ENCODE measurements around the gene CT47A1. TPM values are rescaled to one million over a fixed set of nuclear protein-coding genes. Genes with fewer than 3 reads are reported as not detected.
"Not testable (repeated sequence)": the region's sequence is repeated elsewhere in the genome, so short reads cannot be mapped to it uniquely, and the experiment has no call there.

Gene CT47A1
- total RNA-seq, result not detected

- in situ Hi-C loops (cut with MboI; ENCODE audit: low sequenced_read_pairs in 4 of 4); H3K27me3 ChIP-seq; ATAC-seq; H3K36me3 ChIP-seq; H3K4me1 ChIP-seq; intact Hi-C loops (cut with DNase I; ENCODE audit: low total_unique reads); DNase-seq; H3K27ac ChIP-seq; H3K4me3 ChIP-seq; H3K9me3 ChIP-seq: not testable (repeated sequence)
Observed at GRCh38 chrX:120985660-120986059, at the start of gene CT47A1. CT47A1 (minus strand) TSS chrX:120985760; CDS start chrX:120985529, 231 bp downstream.

DNA sequence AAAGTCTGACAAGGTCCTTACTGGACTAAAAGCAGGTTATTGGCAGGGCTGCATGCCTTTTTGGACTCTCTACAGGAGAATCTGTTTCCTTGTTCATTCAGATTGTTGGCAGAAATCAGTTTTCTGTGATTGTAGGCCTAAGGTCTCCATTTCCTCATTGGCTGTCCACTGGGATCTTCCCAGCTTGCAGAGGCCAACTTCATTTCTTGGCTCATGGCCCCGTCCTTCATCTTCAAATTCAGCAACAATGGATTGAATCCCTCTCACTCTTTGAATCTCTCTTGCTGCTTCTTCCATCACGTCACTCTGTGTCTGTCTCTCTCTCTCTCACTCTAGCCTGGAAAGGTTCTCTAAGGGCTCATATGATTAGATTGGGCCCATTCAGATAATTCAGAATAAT is 47.0 kb upstream of the CT47A1 start:
- H3K4me1 ChIP-seq, result no peaks in the 10 kb centered on the region
- H3K36me3 ChIP-seq, result no peaks in the 10 kb centered on the region
- no peak for DNase-seq
- no peak for ATAC-seq
- intact Hi-C loops (cut with DNase I; ENCODE audit: low total_unique reads) (no loop called here), in situ Hi-C loops (cut with MboI; ENCODE audit: low sequenced_read_pairs in 4 of 4) (no loop called here)
- no peaks in the 10 kb centered on the region for H3K27me3 ChIP-seq
- TF ChIP-seq, protein P1, sequence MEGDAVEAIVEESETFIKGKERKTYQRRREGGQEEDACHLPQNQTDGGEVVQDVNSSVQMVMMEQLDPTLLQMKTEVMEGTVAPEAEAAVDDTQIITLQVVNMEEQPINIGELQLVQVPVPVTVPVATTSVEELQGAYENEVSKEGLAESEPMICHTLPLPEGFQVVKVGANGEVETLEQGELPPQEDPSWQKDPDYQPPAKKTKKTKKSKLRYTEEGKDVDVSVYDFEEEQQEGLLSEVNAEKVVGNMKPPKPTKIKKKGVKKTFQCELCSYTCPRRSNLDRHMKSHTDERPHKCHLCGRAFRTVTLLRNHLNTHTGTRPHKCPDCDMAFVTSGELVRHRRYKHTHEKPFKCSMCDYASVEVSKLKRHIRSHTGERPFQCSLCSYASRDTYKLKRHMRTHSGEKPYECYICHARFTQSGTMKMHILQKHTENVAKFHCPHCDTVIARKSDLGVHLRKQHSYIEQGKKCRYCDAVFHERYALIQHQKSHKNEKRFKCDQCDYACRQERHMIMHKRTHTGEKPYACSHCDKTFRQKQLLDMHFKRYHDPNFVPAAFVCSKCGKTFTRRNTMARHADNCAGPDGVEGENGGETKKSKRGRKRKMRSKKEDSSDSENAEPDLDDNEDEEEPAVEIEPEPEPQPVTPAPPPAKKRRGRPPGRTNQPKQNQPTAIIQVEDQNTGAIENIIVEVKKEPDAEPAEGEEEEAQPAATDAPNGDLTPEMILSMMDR (IDR thresholded peaks at IDR 0.05 in 4 of 5, conservative IDR thresholded peaks at IDR 0.05 in 1 of 5), result no peak
- H3K9me3 ChIP-seq, result no peaks in the 10 kb centered on the region
- no peak overlapping the region for H3K27ac ChIP-seq
- no peak overlapping the region for H3K4me3 ChIP-seq

- H3K4me3 ChIP-seq, result no peak overlapping the region
- ATAC-seq, result no peak
- intact Hi-C loops (cut with DNase I; ENCODE audit: low total_unique reads) (no loop called here), in situ Hi-C loops (cut with MboI; ENCODE audit: low sequenced_read_pairs in 4 of 4) (no loop called here)
- no peaks in the 10 kb centered on the region for H3K27me3 ChIP-seq
- TF ChIP-seq POLR2A (IDR thresholded peaks at IDR 0.05), result no peak
- TF ChIP-seq, protein P1 (IDR thresholded peaks at IDR 0.05 in 4 of 5, conservative IDR thresholded peaks at IDR 0.05 in 1 of 5), result no peak
- H3K4me1 ChIP-seq, result no peaks in the 10 kb centered on the region
- no peaks in the 10 kb centered on the region for H3K36me3 ChIP-seq
- no peak overlapping the region for H3K27ac ChIP-seq
- no peak for DNase-seq
- no peaks in the 10 kb centered on the region for H3K9me3 ChIP-seq
Observed at GRCh38 chrX:121030083-121030482, 44.5 kb upstream of the CT47A1 start.

- H3K27ac ChIP-seq, result no peak overlapping the region
- no peaks in the 10 kb centered on the region for H3K4me1 ChIP-seq
- in situ Hi-C loops (cut with MboI; ENCODE audit: low sequenced_read_pairs in 4 of 4) (no loop called here), intact Hi-C loops (cut with DNase I; ENCODE audit: low total_unique reads) (no loop called here)
- ATAC-seq (no peak), DNase-seq (no peak)
- no peak overlapping the region for H3K4me3 ChIP-seq
- H3K9me3 ChIP-seq, result no peaks in the 10 kb centered on the region
- TF ChIP-seq, protein P1 (IDR thresholded peaks at IDR 0.05 in 4 of 5, conservative IDR thresholded peaks at IDR 0.05 in 1 of 5), result no peak
- TF ChIP-seq POLR2A (IDR thresholded peaks at IDR 0.05), result no peak
- H3K36me3 ChIP-seq, result no peaks in the 10 kb centered on the region
- no peaks in the 10 kb centered on the region for H3K27me3 ChIP-seq
Observed at GRCh38 chrX:121028419-121028818, 42.9 kb upstream of the CT47A1 start.

- in situ Hi-C loops (cut with MboI; ENCODE audit: low sequenced_read_pairs in 4 of 4) (no loop called here), intact Hi-C loops (cut with DNase I; ENCODE audit: low total_unique reads) (no loop called here)
- Histone ChIP-seq H3K27me3 (no peaks in the 10 kb centered on the region), H3K36me3 (no peaks in the 10 kb centered on the region), H3K4me1 (no peaks in the 10 kb centered on the region), H3K27ac (no peak overlapping the region), H3K4me3 (no peak overlapping the region), H3K9me3 (no peaks in the 10 kb centered on the region)
- DNase-seq, result no peak
- TF ChIP-seq POLR2A (IDR thresholded peaks at IDR 0.05), result no peak
- TF ChIP-seq, protein P1 (IDR thresholded peaks at IDR 0.05 in 4 of 5, conservative IDR thresholded peaks at IDR 0.05 in 1 of 5), result no peak
- ATAC-seq, result no peak
Observed at GRCh38 chrX:121014826-121015225, 29.3 kb upstream of the CT47A1 start.
